K562 (cell line): ENCODE measurements around the gene FAM20B. TPM values are rescaled to one million over a fixed set of nuclear protein-coding genes. Genes with fewer than 3 reads are reported as not detected.

Experiments
- BDP1 ChIP-seq: IDR thresholded peaks from 3 replicates; pipeline ENCODE4 v1.6.1; 2011; ENCODE audit not compliant: insufficient read length, insufficient read depth
- CBFA2T3 ChIP-seq: fragments of 450-650 bp; IDR thresholded peaks from 2 replicates; pipeline ENCODE4 v1.6.1; 2017
- FOXM1 ChIP-seq, 2 experiments: fragments of 450-650 bp in 1 of 2; sonication (generic) in 1 of 2; formaldehyde crosslinking in 1 of 2; IDR thresholded peaks; 2 replicates each; pipeline versions ENCODE4 v1.6.1 to v1.9.0; 2017 to 2022; ENCODE audit warnings: low read depth in 2 of 2, mild to moderate bottlenecking in 2 of 2, missing genetic modification reagents in 1 of 2, moderate library complexity in 1 of 2
- GTF2A2 ChIP-seq: IDR thresholded peaks from 2 replicates; pipeline ENCODE4 v1.6.1; 2016; ENCODE audit warnings: mild to moderate bottlenecking, missing genetic modification characterization, missing compliant biosample characterization
- GTF3C2 ChIP-seq: IDR thresholded peaks from 3 replicates; pipeline ENCODE4 v1.6.1; 2011; ENCODE audit warnings: borderline replicate concordance, mild to moderate bottlenecking, moderate library complexity; ENCODE audit not compliant: insufficient read length; ENCODE audit errors: extremely low read depth
- ILK ChIP-seq: fragments of 450-650 bp; IDR thresholded peaks from 2 replicates; pipeline ENCODE4 v1.6.1; 2016; ENCODE audit warnings: missing genetic modification characterization, low read depth, mild to moderate bottlenecking, missing compliant biosample characterization, moderate library complexity, borderline replicate concordance
- JUNB ChIP-seq: fragments of 450-650 bp; formaldehyde crosslinking; conservative IDR thresholded peaks from 2 replicates; pipeline ENCODE4 v1.4.0; 2020; ENCODE audit warnings: mild to moderate bottlenecking
- LARP7 ChIP-seq: fragments of 450-650 bp; IDR thresholded peaks from 2 replicates; pipeline ENCODE4 v1.6.1; 2016
- PHF8 ChIP-seq: fragments of 200-600 bp; sonication (generic); IDR thresholded peaks from 2 replicates; pipeline ENCODE4 v1.6.1; 2012; ENCODE audit warnings: mixed run types, mild to moderate bottlenecking, inconsistent platforms, low read length, moderate library complexity, borderline replicate concordance
- RBM34 ChIP-seq: fragments of 200-400 bp; formaldehyde crosslinking; IDR thresholded peaks from 2 replicates; pipeline ENCODE4 v1.6.1; 2018; ENCODE audit warnings: low read length, borderline replicate concordance; ENCODE audit not compliant: insufficient read depth
- RBM39 ChIP-seq: fragments of 200-400 bp; formaldehyde crosslinking; optimal IDR thresholded peaks from 2 replicates; pipeline ENCODE3; 2018; ENCODE audit warnings: low read depth, low read length
- SAFB2 ChIP-seq: fragments of 200-400 bp; formaldehyde crosslinking; IDR thresholded peaks from 2 replicates; pipeline ENCODE4 v1.6.1; 2018; ENCODE audit warnings: borderline replicate concordance, low read length, low read depth, moderate library complexity; ENCODE audit not compliant: severe bottlenecking
- ZBTB8A ChIP-seq: fragments of 450-650 bp; IDR thresholded peaks from 2 replicates; pipeline ENCODE4 v1.6.1; 2018; ENCODE audit warnings: mild to moderate bottlenecking, moderate library complexity; ENCODE audit not compliant: partially characterized antibody
- ZBTB9 ChIP-seq: fragments of 450-650 bp; formaldehyde crosslinking; IDR thresholded peaks from 2 replicates; pipeline ENCODE4 v1.4.0; 2020; ENCODE audit warnings: mild to moderate bottlenecking, moderate library complexity
- ZNF212 ChIP-seq: fragments of 450-650 bp; formaldehyde crosslinking; IDR thresholded peaks from 2 replicates; pipeline ENCODE4 v1.4.0; 2020; ENCODE audit warnings: mild to moderate bottlenecking
- ZNF431 ChIP-seq: sonication (generic); formaldehyde crosslinking; IDR thresholded peaks from 2 replicates; pipeline ENCODE4 v1.8.0; 2022; ENCODE audit warnings: mild to moderate bottlenecking, missing genetic modification reagents
- ZNF592 ChIP-seq: fragments of 450-650 bp; IDR thresholded peaks from 2 replicates; pipeline ENCODE4 v1.6.1; 2017; ENCODE audit warnings: antibody characterized with exemption, mild to moderate bottlenecking
- polyA plus RNA-seq, 8 experiments: library from polyadenylated mRNA; depleted of rRNA in 4 of 8; stranded (reverse) in 5 of 8; unstranded in 3 of 8; fragments of >200 nt; fragmentation: Nextera tagmentation in 2 of 8; fragmentation: Illumina TruSeq in 1 of 8; extraction: Ambion mirVana in 2 of 8; extraction: Trizol in 1 of 8; gene quantifications; 2 replicates each; pipeline versions ENCODE4 v1.2.1 to v1.2.3, GENCODE V29; 2011 to 2014; ENCODE audit warnings: inconsistent platforms in 1 of 8, missing spikeins in 1 of 8
- total RNA-seq, 7 experiments: library from RNA; depleted of rRNA in 6 of 7; stranded (reverse); fragments of >200 nt in 6 of 7; fragmentation: Illumina TruSeq in 2 of 7; extraction: Trizol in 2 of 7; gene quantifications; 2 replicates each; pipeline versions ENCODE4 v1.2.1 to v1.2.3, GENCODE V29; 2011 to 2021; ENCODE audit warnings: low replicate concordance in 1 of 7
- TF ChIP-seq, protein P1 (sequence below): fragments of 450-650 bp; conservative IDR thresholded peaks from 2 replicates; pipeline ENCODE4 v1.6.1; 2016; ENCODE audit warnings: missing genetic modification characterization, low read depth, mild to moderate bottlenecking, missing compliant biosample characterization, moderate library complexity

Gene FAM20B
- total and polyA plus RNA-seq, 9 of the 15 experiments (the other 6 are each of a cell fraction or from before 2014, with no cell fraction given) = 7.2 to 67.5 (median 42.9) TPM

DNA sequence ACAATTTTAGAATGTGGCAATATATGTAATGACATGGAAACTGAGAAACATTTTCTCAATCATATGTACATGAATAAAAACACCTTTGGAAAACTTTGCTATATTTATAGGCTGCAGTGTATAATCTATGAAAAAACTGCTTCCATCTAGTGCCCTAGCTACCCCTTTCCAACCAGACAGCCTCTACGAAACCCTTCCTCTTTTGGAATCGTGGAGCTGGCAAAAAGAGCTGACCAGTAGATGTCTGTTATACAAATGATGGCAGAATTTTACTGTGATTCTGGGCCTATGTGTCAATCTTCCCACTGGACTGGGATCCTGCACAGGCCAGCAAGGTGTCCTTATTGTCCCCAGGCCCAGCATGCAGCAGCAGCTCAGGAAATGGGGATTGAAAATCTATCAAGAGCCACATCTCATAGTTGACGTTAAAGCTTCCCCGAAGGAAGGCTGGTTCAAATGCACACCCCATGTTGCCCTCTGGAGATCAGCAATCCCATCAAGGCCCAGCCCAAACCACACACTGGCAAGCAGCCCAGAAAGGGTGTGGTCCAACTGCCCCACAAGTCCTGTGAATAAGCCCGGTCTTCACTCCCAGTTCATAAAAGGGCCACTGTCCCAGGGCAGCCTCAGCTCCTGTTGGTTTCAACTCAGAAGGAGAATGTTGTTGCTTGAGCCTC lies 8.8 kb upstream of the FAM20B start (continued):
- no peak for TF ChIP-seq GTF3C2
- TF ChIP-seq PHF8 = no peak; the same call in 1 of the 2 replicates
- no peak for TF ChIP-seq FOXM1 (IDR thresholded peaks at IDR 0.05; ENCODE audit: low read depth)
- no peak for TF ChIP-seq FOXM1 (CRISPR knock-in tag; IDR thresholded peaks at IDR 0.05; ENCODE audit: low read depth)
- no peak for TF ChIP-seq SAFB2
- no peak for TF ChIP-seq ZBTB8A
- TF ChIP-seq, protein P1, sequence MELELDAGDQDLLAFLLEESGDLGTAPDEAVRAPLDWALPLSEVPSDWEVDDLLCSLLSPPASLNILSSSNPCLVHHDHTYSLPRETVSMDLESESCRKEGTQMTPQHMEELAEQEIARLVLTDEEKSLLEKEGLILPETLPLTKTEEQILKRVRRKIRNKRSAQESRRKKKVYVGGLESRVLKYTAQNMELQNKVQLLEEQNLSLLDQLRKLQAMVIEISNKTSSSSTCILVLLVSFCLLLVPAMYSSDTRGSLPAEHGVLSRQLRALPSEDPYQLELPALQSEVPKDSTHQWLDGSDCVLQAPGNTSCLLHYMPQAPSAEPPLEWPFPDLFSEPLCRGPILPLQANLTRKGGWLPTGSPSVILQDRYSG (tag) = no peak
- TF ChIP-seq ZNF592 = peak; percentile 95
- no peak for TF ChIP-seq ZNF431 (CRISPR knock-in tag)
- TF ChIP-seq ILK (tag) = no peak
- no peak for TF ChIP-seq RBM34
- no peak for TF ChIP-seq BDP1
- no peak for TF ChIP-seq RBM39
- TF ChIP-seq GTF2A2 = no peak
- no peak for TF ChIP-seq ZNF212
- no peak for TF ChIP-seq LARP7
- peak; percentile 71 for TF ChIP-seq CBFA2T3
- no peak for TF ChIP-seq ZBTB9 (CRISPR knock-in tag)
- no peak for TF ChIP-seq JUNB (CRISPR knock-in tag)
